Endothelial cell (in vitro differentiated cells): Measurements from ENCODE around the gene TCERG1L. TPM values are rescaled to one million over a fixed set of nuclear protein-coding genes. Genes with fewer than 3 reads are reported as not detected.

Experiments
- DNase-seq: peaks from one replicate; pipeline ENCODE4 v3.0.0; 2021; ENCODE audit warnings: low spot score
- H3K27ac Mint-ChIP-seq: one replicate; pipeline ENCODE4 v1.8.0; 2021; ENCODE audit warnings: mixed read lengths, inconsistent platforms; ENCODE audit not compliant: unreplicated experiment
- H3K27me3 Mint-ChIP-seq: one replicate; pipeline ENCODE4 v1.8.0; 2021; ENCODE audit warnings: mild to moderate bottlenecking, moderate library complexity, mixed read lengths, inconsistent platforms; ENCODE audit not compliant: unreplicated experiment
- H3K36me3 Mint-ChIP-seq: one replicate; pipeline ENCODE4 v1.8.0; 2021; ENCODE audit warnings: mild to moderate bottlenecking, low read depth, mixed read lengths, inconsistent platforms; ENCODE audit not compliant: unreplicated experiment
- H3K4me1 Mint-ChIP-seq: one replicate; pipeline ENCODE4 v1.8.0; 2021; ENCODE audit warnings: mild to moderate bottlenecking, mixed read lengths, inconsistent platforms; ENCODE audit not compliant: unreplicated experiment
- H3K4me3 Mint-ChIP-seq: one replicate; pipeline ENCODE4 v1.8.0; 2021; ENCODE audit warnings: mild to moderate bottlenecking, mixed read lengths, inconsistent platforms; ENCODE audit not compliant: unreplicated experiment
- H3K9me3 Mint-ChIP-seq: one replicate; pipeline ENCODE4 v1.8.0; 2021; ENCODE audit warnings: mixed read lengths, inconsistent platforms; ENCODE audit not compliant: unreplicated experiment
- total RNA-seq: library from RNA; stranded (reverse); fragmentation: NEBNext Ultra II Directional; extraction: Animal tissue kit (Norgen Biotek cat#: 25700); gene quantifications from one replicate; pipeline ENCODE4 v1.2.1, GENCODE V29; 2021; ENCODE audit not compliant: unreplicated experiment
- TF ChIP-seq, protein P1 (sequence below): fragments of 200-600 bp; sonication (generic); IDR thresholded peaks from one replicate; pipeline ENCODE4 v1.5.0; 2021; ENCODE audit warnings: antibody characterized with exemption; ENCODE audit not compliant: unreplicated experiment

Gene TCERG1L
- total RNA-seq, 1 donor from 2014 or later: not detected

- DNase-seq: no peak
- TF ChIP-seq, protein P1, sequence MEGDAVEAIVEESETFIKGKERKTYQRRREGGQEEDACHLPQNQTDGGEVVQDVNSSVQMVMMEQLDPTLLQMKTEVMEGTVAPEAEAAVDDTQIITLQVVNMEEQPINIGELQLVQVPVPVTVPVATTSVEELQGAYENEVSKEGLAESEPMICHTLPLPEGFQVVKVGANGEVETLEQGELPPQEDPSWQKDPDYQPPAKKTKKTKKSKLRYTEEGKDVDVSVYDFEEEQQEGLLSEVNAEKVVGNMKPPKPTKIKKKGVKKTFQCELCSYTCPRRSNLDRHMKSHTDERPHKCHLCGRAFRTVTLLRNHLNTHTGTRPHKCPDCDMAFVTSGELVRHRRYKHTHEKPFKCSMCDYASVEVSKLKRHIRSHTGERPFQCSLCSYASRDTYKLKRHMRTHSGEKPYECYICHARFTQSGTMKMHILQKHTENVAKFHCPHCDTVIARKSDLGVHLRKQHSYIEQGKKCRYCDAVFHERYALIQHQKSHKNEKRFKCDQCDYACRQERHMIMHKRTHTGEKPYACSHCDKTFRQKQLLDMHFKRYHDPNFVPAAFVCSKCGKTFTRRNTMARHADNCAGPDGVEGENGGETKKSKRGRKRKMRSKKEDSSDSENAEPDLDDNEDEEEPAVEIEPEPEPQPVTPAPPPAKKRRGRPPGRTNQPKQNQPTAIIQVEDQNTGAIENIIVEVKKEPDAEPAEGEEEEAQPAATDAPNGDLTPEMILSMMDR: no peak
- peaks cover 10% of the 10 kb centered on the region for H3K27me3 Mint-ChIP-seq
- H3K27ac Mint-ChIP-seq: no peak overlapping the region
- H3K4me1 Mint-ChIP-seq: no peaks in the 10 kb centered on the region
- peaks cover 16% of the 10 kb centered on the region for H3K36me3 Mint-ChIP-seq
- peaks cover 60% of the 10 kb centered on the region for H3K9me3 Mint-ChIP-seq
- H3K4me3 Mint-ChIP-seq: no peak overlapping the region
These were observed 182.8 kb downstream of the TCERG1L start for GRCh38 chr10:131128731-131129130.

DNA sequence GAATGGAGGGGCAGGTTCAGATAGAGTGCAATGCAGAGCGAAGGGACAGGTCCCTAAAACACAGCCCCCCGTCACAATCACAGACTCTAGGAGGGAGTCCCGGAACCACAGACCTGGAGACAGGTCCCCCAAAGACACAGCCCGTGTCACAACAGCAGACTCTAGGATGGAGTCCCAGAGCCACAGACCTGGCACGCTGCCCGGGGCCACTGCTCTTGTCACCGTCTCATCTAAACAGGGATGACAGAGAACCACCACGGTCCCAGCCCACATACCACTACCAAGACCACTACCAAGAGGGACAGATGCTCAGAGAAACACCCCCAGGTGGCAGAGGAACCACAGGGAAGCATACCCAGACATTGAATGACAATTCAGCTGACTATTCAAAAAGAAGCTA is 183.9 kb downstream of the TCERG1L start:
- DNase-seq: no peak
- no peak overlapping the region for H3K4me3 Mint-ChIP-seq
- peaks cover 12% of the 10 kb centered on the region for H3K36me3 Mint-ChIP-seq
- no peak overlapping the region for H3K27ac Mint-ChIP-seq
- TF ChIP-seq, protein P1: no peak
- peaks cover 10% of the 10 kb centered on the region for H3K27me3 Mint-ChIP-seq
- no peaks in the 10 kb centered on the region for H3K4me1 Mint-ChIP-seq
- peaks cover 63% of the 10 kb centered on the region for H3K9me3 Mint-ChIP-seq

DNA sequence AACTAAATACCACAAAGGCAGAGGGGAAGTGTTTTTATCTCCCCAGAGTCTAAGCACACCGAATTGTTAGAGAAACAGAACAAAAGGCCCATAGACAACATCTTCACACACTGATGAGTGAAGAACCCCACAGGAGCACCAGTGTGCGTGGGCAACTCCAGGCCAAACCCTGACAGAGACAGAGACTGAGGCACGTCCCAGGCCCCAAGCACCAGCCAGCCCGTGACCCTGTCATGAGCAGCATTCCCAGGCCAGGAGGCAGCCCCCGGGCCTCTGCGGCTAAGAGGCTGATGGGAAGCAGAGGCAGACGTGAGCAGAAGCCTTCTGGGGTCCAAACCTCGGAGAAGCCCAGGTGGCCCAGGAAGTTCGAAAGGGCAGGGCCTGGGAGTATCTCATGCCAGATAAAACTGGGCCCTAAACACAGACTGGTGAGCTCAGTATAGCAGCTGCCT is 184.4 kb downstream of the TCERG1L start:
- H3K9me3 Mint-ChIP-seq: peaks cover 63% of the 10 kb centered on the region
- peaks cover 12% of the 10 kb centered on the region for H3K36me3 Mint-ChIP-seq
- no peaks in the 10 kb centered on the region for H3K4me1 Mint-ChIP-seq
- peaks cover 10% of the 10 kb centered on the region for H3K27me3 Mint-ChIP-seq
- no peak overlapping the region for H3K27ac Mint-ChIP-seq
- no peak for DNase-seq
- TF ChIP-seq, protein P1: no peak
- no peak overlapping the region for H3K4me3 Mint-ChIP-seq

- Mint-ChIP-seq H3K9me3 (peaks cover 58% of the 10 kb centered on the region), H3K36me3 (peaks cover 8% of the 10 kb centered on the region), H3K27me3 (peaks cover 5% of the 10 kb centered on the region), H3K4me1 (no peaks in the 10 kb centered on the region), H3K27ac (no peak overlapping the region), H3K4me3 (no peak overlapping the region)
- TF ChIP-seq, protein P1: no peak
- no peak for DNase-seq
These were observed 185.0 kb downstream of the TCERG1L start for GRCh38 chr10:131126321-131127137.

GRCh38 chr10:131125511-131126225 is 185.9 kb downstream of the TCERG1L start:
- DNase-seq: no peak
- Mint-ChIP-seq H3K27ac (no peak overlapping the region), H3K36me3 (peaks cover 6% of the 10 kb centered on the region), H3K4me1 (no peaks in the 10 kb centered on the region), H3K4me3 (no peak overlapping the region), H3K9me3 (peaks cover 56% of the 10 kb centered on the region), H3K27me3 (peaks cover 5% of the 10 kb centered on the region)
- TF ChIP-seq, protein P1: no peak
